K562 (cell line): Measurements from ENCODE around the gene NDUFA7.
"Not testable (repeated sequence)": the region's sequence is repeated elsewhere in the genome, so short reads cannot be mapped to it uniquely, and the experiment has no call there.

Experiments
- ATF2 ChIP-seq: sonication (generic); formaldehyde crosslinking; IDR thresholded peaks from 2 replicates; pipeline ENCODE4 v1.8.1; 2022; ENCODE audit warnings: missing genetic modification reagents
- CHD2 ChIP-seq: IDR thresholded peaks from 2 replicates; pipeline ENCODE4 v1.6.1; 2011; ENCODE audit warnings: low read depth, low read length
- CREB1 ChIP-seq, 2 experiments: sonication (generic) in 1 of 2; formaldehyde crosslinking in 1 of 2; IDR thresholded peaks; 2 replicates each; pipeline versions ENCODE4 v1.6.1 to v1.8.0; 2012 to 2022; ENCODE audit warnings: inconsistent platforms in 1 of 2, mild to moderate bottlenecking in 1 of 2, missing genetic modification reagents in 1 of 2, moderate library complexity in 1 of 2
- CTCF ChIP-seq, 3 experiments: IDR thresholded peaks in 2 of 3; conservative IDR thresholded peaks in 1 of 3; 2 replicates each; pipeline ENCODE4 v1.5.1; 2011 to 2012; ENCODE audit warnings: low read length in 3 of 3, mild to moderate bottlenecking in 3 of 3, control low read depth in 2 of 3, improper control_type of control experiment in 1 of 3, inconsistent platforms in 1 of 3, low read depth in 1 of 3, mixed read lengths in 1 of 3, moderate library complexity in 1 of 3; ENCODE audit not compliant: insufficient read depth in 2 of 3
- GTF2F1 ChIP-seq: IDR thresholded peaks from 2 replicates; pipeline ENCODE4 v1.6.1; 2011; ENCODE audit warnings: low read depth, low read length, improper control_type of control experiment
- HMBOX1 ChIP-seq: sonication (generic); IDR thresholded peaks from 2 replicates; pipeline ENCODE4 v1.6.1; 2016
- KLF16 ChIP-seq: IDR thresholded peaks from 2 replicates; pipeline ENCODE4 v1.6.1; 2016; ENCODE audit warnings: antibody characterized with exemption
- MED1 ChIP-seq: sonication (generic); formaldehyde crosslinking; IDR thresholded peaks from 2 replicates; pipeline ENCODE4 v1.8.1; 2023; ENCODE audit warnings: missing genetic modification reagents, borderline replicate concordance
- MTA2 ChIP-seq: fragments of 450-650 bp; IDR thresholded peaks from 2 replicates; pipeline ENCODE4 v1.6.1; 2016; ENCODE audit warnings: low read depth
- NRF1 ChIP-seq, 2 experiments: fragments of 450-650 bp; IDR thresholded peaks in 1 of 2; conservative IDR thresholded peaks in 1 of 2; 2 replicates each; pipeline ENCODE4 v1.6.1; 2014; ENCODE audit warnings: mild to moderate bottlenecking in 2 of 2
- POU5F1 ChIP-seq: fragments of 150-350 bp; IDR thresholded peaks from 2 replicates; pipeline ENCODE4 v1.6.1; 2014; ENCODE audit warnings: borderline replicate concordance, low read length, low read depth, mild to moderate bottlenecking; ENCODE audit not compliant: partially characterized antibody
- SP2 ChIP-seq: IDR thresholded peaks from 2 replicates; pipeline ENCODE4 v1.6.1; 2011; ENCODE audit warnings: mild to moderate bottlenecking, low read depth, low read length, moderate library complexity; ENCODE audit not compliant: poor library complexity, severe bottlenecking; ENCODE audit errors: extremely low read depth
- TAF1 ChIP-seq: IDR thresholded peaks from 2 replicates; pipeline ENCODE4 v1.6.1; 2011; ENCODE audit warnings: mild to moderate bottlenecking, low read length, moderate library complexity; ENCODE audit not compliant: insufficient read depth, control insufficient read depth, severe bottlenecking; ENCODE audit errors: extremely low read depth
- TCF7L2 ChIP-seq: fragments of 150-350 bp; IDR thresholded peaks from 2 replicates; pipeline ENCODE4 v1.6.1; 2016; ENCODE audit warnings: low read depth, mild to moderate bottlenecking, low read length, moderate library complexity

- TF ChIP-seq CTCF (IDR thresholded peaks at IDR 0.05 in 2 of 3, conservative IDR thresholded peaks at IDR 0.05 in 1 of 3; ENCODE audit: insufficient read depth in 2 of 3, low read depth in 1 of 3, low read length in 3 of 3) = peak in 1 of 3 experiments; percentile 23; a peak in 1 of 6 replicates
- TF ChIP-seq CHD2; TAF1; SP2; TCF7L2; MTA2; GTF2F1; CREB1 (IDR thresholded peaks at IDR 0.05); CREB1 (CRISPR knock-in tag; IDR thresholded peaks at IDR 0.05); ATF2 (CRISPR knock-in tag); POU5F1; MED1 (CRISPR knock-in tag); KLF16; NRF1 (conservative IDR thresholded peaks at IDR 0.05 in 1 of 2, IDR thresholded peaks at IDR 0.05 in 1 of 2); HMBOX1: not testable (repeated sequence)
Measured at GRCh38 chr19:8318835-8319234, 2.3 kb downstream of the NDUFA7 start.
